AG04450 (cell line): ENCODE data around the gene GCHFR. TPM values are rescaled to one million over a fixed set of nuclear protein-coding genes. Genes with fewer than 3 reads are reported as not detected.

Source experiments
- CTCF ChIA-PET: fragments of 300-600, 350-600 bp; formaldehyde crosslinking; extraction: SDS; loops from one replicate; lab custom pipeline; 2022; ENCODE audit warnings: antibody characterized with exemption, inconsistent platforms; lab: Charles Lee
- POLR2A ChIA-PET: fragments of 350-600 bp; formaldehyde crosslinking; extraction: SDS; loops from one replicate; lab custom pipeline; 2021; ENCODE audit warnings: antibody characterized with exemption, inconsistent platforms; lab: Yijun Ruan, JAX
- DNase-seq: peaks from one replicate; pipeline ENCODE4 v3.0.0-alpha.2; 2011; ENCODE audit warnings: low read depth, low spot score
- H3K27ac ChIP-seq: one replicate; pipeline ENCODE4 v1.5.1; 2012; ENCODE audit warnings: low read depth, low read length, control low read depth
- H3K27me3 ChIP-seq: one replicate; pipeline ENCODE4 v1.6.0; 2012; ENCODE audit warnings: low read length; ENCODE audit not compliant: control insufficient read depth, insufficient read depth
- H3K4me3 ChIP-seq: 2 replicates; pipeline ENCODE4 v1.5.1; 2011; ENCODE audit warnings: mild to moderate bottlenecking, low read depth, low read length, control low read depth
- H3K9me3 ChIP-seq: 2 replicates; pipeline ENCODE4 v1.5.1; 2012; ENCODE audit warnings: low read length; ENCODE audit not compliant: control insufficient read depth, insufficient read depth
- polyA plus RNA-seq: library from polyadenylated mRNA; depleted of rRNA; stranded (reverse); fragments of >200 nt; gene quantifications from 2 replicates; pipeline ENCODE4 v1.2.3, GENCODE V29; 2011
- TF ChIP-seq, protein P1 (sequence below): IDR thresholded peaks from 2 replicates; pipeline ENCODE4 v1.5.1; 2011; ENCODE audit warnings: low read depth, low read length, control low read depth, inconsistent platforms

The GCHFR gene
- polyA plus RNA-seq, 1 experiment: 4.2 TPM

DNA sequence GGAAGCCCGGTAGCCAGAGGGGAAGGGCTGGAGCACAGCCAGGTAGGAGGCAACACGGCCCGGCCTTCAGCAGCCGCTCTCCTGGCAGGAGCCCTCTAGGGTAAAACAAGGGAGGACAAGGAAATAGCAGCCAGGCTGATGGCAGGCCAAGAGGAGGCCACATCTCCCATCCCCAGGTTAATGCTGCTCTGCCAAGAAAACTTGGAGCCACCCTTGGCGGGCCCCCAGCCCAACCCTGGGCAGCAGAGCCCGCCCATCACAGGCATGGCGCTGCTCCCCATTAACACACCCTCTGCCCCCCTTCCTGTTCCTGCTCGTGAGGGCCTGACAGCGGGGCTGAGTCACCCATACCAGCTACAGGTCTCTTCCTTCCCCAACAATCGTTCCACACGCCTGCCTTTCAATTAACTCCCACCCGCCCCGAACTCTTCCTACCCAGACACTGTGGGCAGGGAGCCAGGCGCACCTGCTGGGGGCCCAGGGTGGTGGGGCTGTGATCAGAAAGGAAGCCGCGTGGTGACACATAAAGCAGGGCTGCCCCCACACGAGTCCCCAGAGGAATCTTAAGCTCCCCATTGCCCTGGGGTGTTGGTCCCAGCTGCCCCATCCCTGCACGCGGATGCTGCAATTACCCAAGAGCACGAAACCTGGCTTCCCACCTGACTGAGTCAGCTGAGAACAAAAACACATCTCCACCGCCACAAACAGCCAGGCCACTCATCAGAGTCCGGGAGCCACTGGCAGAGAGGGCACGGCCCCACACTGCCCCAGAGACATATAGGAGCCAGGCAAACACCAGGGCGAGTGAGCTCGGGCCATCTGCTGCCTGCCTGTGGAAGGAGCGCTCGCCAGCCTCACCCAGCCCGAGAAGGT is 5.6 kb downstream of the GCHFR start, which contains the start of gene C15orf62:
TSS of gene C15orf62 (plus strand) at position 707 of the 873 bp plus-strand sequence. CDS start 516 bp downstream, outside the sequence.
- Histone ChIP-seq H3K4me3 (no peak within 1 kb of the TSS), H3K27ac (no peak within 1 kb of the TSS), H3K9me3 (no peaks in the 10 kb centered on the region), H3K27me3 (no peaks in the 10 kb centered on the region)
- TF ChIP-seq, protein P1, sequence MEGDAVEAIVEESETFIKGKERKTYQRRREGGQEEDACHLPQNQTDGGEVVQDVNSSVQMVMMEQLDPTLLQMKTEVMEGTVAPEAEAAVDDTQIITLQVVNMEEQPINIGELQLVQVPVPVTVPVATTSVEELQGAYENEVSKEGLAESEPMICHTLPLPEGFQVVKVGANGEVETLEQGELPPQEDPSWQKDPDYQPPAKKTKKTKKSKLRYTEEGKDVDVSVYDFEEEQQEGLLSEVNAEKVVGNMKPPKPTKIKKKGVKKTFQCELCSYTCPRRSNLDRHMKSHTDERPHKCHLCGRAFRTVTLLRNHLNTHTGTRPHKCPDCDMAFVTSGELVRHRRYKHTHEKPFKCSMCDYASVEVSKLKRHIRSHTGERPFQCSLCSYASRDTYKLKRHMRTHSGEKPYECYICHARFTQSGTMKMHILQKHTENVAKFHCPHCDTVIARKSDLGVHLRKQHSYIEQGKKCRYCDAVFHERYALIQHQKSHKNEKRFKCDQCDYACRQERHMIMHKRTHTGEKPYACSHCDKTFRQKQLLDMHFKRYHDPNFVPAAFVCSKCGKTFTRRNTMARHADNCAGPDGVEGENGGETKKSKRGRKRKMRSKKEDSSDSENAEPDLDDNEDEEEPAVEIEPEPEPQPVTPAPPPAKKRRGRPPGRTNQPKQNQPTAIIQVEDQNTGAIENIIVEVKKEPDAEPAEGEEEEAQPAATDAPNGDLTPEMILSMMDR: no peak
- no peak for DNase-seq
- POLR2A ChIA-PET: no interaction called here
- CTCF ChIA-PET: interaction anchor here (1.1 kb wide), 1 partner anchor 13 kb away, joined by 3 read pairs; no protein-coding TSS in a partner anchor

DNA sequence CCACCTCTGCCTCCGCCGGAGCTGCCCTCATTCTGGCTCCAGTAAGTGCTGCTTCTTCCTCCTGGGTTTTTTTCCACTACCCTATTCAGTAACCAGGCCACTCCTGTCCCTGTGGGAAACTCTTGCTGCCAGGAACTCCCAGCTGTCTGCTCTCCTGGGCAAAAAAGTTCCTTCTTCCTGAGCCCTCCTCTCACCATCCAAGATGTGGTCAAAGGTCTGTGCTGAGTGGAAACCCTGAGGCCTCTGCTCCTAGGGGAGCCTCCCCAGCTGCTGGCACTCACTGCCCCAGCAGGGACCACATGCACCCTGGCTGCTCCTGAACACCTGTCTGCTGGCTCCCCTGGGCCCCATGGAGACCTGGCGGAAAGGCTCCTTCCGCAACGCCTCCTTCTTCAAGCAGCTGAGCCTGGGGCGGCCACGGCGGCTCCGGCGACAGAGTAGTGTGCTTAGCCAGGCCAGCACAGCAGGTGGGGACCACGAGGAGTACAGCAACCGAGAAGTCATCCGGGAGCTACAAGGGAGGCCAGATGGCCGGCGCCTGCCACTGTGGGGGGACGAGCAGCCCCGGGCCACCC is 6.4 kb downstream of the GCHFR start:
- TF ChIP-seq, protein P1: no peak
- DNase-seq: no peak
- H3K4me3 ChIP-seq: no peak overlapping the region
- H3K27ac ChIP-seq: no peak overlapping the region
- no peaks in the 10 kb centered on the region for H3K9me3 ChIP-seq
- no peaks in the 10 kb centered on the region for H3K27me3 ChIP-seq
- POLR2A ChIA-PET: interaction anchor here (0.6 kb wide), 1 partner anchor 246 kb away, joined by 3 read pairs; no protein-coding TSS in a partner anchor
- CTCF ChIA-PET: interaction anchor here (1.1 kb wide), 1 partner anchor 13 kb away, joined by 3 read pairs; no protein-coding TSS in a partner anchor

DNA sequence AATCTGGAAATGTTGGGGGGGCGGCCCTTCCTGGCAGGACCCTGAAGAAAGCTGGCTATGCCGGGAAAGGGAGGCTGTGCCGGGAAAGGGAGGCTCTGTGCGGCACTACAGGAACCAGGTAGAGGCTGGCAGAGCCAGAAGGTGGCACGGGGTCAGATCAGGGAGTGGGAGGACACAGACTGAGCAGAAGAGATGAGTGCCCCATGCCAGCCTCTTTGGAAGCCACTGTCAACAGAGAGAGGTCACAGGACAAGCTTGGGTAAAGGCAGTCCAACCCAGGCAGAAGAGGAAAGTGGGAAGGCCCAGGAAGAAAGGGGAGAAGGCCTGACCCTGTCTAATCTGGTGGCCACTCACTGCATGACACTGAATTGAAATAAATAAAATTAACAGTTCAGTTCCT is 7.4 kb downstream of the GCHFR start:
- POLR2A ChIA-PET: interaction anchor here (0.6 kb wide), 1 partner anchor 245 kb away, joined by 3 read pairs; no protein-coding TSS in a partner anchor
- Histone ChIP-seq H3K4me3 (no peak overlapping the region), H3K9me3 (no peaks in the 10 kb centered on the region), H3K27ac (no peak overlapping the region), H3K27me3 (no peaks in the 10 kb centered on the region)
- TF ChIP-seq, protein P1: no peak
- CTCF ChIA-PET: no interaction called here
- no peak for DNase-seq

DNA sequence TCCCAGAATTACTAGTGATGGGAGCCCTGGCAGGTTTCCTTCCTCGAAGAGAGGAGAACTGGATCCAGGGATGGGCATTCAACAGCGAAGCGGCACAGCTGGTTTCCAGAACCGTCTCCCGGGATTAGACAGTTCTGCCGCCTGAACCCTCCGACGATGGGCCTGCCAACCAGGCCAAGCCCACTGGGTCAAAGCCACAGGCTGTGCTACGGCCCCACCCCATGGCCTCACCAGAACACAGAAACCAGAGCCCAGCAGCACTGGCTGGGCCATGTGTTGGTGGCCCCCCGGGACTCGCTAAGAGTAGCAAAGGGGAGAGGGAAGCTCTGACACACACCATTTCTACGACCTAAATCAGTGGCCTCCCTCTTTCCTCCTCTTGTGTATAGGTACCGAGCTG is 8.1 kb downstream of the GCHFR start:
- POLR2A ChIA-PET: no interaction called here
- no peaks in the 10 kb centered on the region for H3K9me3 ChIP-seq
- CTCF ChIA-PET: no interaction called here
- no peak overlapping the region for H3K4me3 ChIP-seq
- no peaks in the 10 kb centered on the region for H3K27me3 ChIP-seq
- no peak for DNase-seq
- TF ChIP-seq, protein P1: no peak
- H3K27ac ChIP-seq: no peak overlapping the region
